NCI-H1105 treated with DMSO at 0.1 percent for 48 hours (cell line): ENCODE measurements around the gene AFF2.

Experiments
- DNase-seq: peaks from one replicate; lab custom pipeline; 2025; lab: John Stamatoyannopoulos, UW

Gene AFF2

GRCh38 chrX:148500423-148501385, at the start of gene AFF2:
Gene AFF2 (plus strand): TSS chrX:148500617. CDS start chrX:148501098, 481 bp downstream.
- DNase-seq: peak; percentile 86

GRCh38 chrX:148457279-148457678, 43.1 kb upstream of the AFF2 start:
- DNase-seq: no peak

- no peak for DNase-seq
Measured at GRCh38 chrX:148459343-148459742, 41.1 kb upstream of the AFF2 start.

- DNase-seq: no peak
Measured at GRCh38 chrX:148466292-148466691, 34.1 kb upstream of the AFF2 start.

- DNase-seq: no peak
Measured at GRCh38 chrX:148470324-148470723, 30.1 kb upstream of the AFF2 start.

- no peak for DNase-seq
Measured at GRCh38 chrX:148474030-148474429, 26.4 kb upstream of the AFF2 start.

- no peak for DNase-seq
Measured at GRCh38 chrX:148492057-148492456, 8.4 kb upstream of the AFF2 start.

GRCh38 chrX:148495176-148495575, 5.2 kb upstream of the AFF2 start:
- DNase-seq: no peak

- DNase-seq: no peak
Measured at GRCh38 chrX:148498067-148498466, 2.4 kb upstream of the AFF2 start.

- no peak for DNase-seq
Measured at GRCh38 chrX:148499638-148500422, 587 bp upstream of the AFF2 start.

- DNase-seq: no peak
Measured at GRCh38 chrX:148501386-148502066, 1.1 kb downstream of the AFF2 start.

- no peak for DNase-seq
Measured at GRCh38 chrX:148504506-148504905, 4.1 kb downstream of the AFF2 start.

GRCh38 chrX:148507418-148507817, 7.0 kb downstream of the AFF2 start:
- no peak for DNase-seq

GRCh38 chrX:148512453-148512852, 12.0 kb downstream of the AFF2 start:
- no peak for DNase-seq

GRCh38 chrX:148513661-148514060, 13.2 kb downstream of the AFF2 start:
- DNase-seq: no peak

GRCh38 chrX:148517176-148517575, 16.8 kb downstream of the AFF2 start:
- no peak for DNase-seq

GRCh38 chrX:148522006-148522405, 21.6 kb downstream of the AFF2 start:
- DNase-seq: no peak

- no peak for DNase-seq
Measured at GRCh38 chrX:148523303-148524080, 23.1 kb downstream of the AFF2 start.

GRCh38 chrX:148530464-148531077, 30.2 kb downstream of the AFF2 start:
- DNase-seq: peak; percentile 39

- DNase-seq: no peak
Measured at GRCh38 chrX:148534291-148534690, 33.9 kb downstream of the AFF2 start.

GRCh38 chrX:148535639-148536038, 35.2 kb downstream of the AFF2 start:
- DNase-seq: no peak
